Measurements from ENCODE around the gene RB1.
"Not testable (repeated sequence)": the region's sequence is repeated elsewhere in the genome, so short reads cannot be mapped to it uniquely, and the experiment has no call there.

The RB1 gene

DNA sequence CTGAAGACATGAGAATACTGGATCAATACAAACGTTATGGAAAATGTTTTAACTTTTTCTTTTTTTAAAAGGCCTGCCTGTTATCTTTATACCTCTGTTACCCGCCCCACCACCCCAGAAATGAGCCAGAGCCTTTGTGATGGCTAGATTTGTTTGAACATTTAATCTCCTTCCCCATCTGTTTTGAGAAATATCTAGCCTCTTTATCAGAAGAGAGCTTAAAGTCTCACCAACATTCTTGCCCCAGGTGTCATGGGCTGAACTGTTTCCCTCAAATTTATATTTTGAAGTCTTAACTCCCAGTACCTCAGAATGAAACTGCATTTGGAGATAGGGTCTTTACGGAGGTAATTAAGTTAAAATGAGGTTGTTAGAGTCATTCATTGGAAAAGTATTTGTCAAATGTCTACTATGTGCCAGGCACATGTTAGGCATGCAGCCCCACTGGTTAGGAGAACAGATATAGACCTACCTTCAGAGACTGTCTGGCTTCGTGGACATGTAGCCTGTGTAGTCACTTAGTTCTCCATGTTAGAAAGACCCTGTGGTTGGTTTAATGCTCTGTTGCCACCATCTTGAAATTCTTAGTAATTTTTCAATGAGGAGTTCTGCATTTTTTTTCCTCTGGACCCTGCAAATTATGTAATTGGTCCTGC is 6.3 kb upstream of the RB1 start:
- DNase-seq (ENCODE audit: low read depth in 2 of 2): no peak

DNA sequence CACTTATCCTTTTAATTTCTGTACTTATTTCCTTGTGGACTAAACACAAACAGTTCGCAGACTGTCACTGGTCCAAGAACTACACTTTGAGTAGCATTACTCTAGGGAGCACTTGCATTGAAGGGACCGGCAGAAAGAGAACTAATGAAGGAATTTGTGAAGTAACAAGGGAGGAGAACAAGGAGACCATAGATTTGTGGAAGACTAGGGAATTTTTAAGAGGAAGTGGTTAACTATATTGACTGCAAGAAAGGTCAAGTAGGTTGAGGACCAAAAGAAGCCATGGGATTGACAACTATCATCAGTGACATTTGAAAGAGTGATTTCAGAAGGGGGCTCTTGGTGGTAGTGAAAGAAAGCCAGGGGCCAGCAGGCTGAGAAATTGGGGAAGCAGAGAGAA is 4.0 kb upstream of the RB1 start:
- DNase-seq (ENCODE audit: low read depth in 2 of 2): no peak

DNA sequence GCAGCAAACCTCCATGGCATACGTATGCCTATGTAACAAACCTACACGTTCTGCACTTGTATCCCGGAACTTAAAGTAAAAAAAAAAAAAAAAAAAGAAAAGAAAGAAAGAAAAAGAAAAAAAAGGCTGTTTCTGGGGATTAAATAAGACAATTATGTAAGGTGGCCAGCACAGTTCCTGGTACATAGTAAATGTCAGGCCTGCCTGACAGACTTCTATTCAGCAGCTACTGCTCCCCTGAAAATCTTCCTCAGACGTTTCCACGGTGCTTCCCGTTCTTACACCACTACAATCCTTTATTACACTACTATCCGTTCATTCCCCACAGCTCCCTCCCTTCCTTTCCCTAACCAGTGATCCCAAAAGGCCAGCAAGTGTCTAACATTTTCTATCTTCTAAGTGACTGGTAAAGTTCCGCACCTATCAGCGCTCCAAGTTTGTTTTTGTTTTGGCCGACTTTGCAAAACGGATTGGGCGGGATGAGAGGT is 636 bp upstream of the RB1 start:
- DNase-seq (ENCODE audit: low read depth in 2 of 2): no peak

DNA sequence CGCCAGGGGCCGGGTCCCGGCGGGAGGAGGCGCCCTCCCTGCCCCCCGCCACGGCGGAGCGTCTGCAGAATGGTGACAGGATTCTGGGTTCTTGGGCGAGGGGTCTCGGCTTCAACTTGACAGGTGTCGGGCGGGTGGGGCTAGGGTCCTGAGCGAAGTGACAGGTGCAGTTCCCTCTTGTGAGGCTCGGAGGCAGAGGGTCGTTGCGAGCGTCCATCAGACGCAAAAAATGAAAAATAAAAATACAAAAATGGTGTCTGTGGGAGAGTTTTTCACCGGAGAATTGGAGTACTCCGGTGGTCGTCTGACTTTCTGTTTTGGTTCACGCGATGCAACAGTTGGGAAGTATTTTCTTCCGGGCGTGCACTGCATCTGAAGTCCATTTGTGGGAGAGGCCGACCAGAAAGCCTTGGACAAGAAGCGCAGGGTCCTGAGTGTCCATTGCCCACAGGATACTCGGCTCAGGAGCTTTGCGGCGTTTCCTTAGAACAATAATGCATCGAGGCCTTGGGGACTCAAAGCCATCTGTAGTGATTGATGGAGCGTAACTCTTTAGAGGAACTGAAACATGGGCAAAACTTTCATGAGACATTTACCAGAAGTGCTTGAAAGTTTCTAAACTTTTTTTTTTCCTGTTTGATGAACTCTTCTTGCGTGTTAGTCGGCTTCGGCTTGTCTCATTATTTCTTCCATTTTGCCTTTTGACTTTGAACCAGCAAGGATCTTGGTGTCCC is 759 bp downstream of the RB1 start:
- no peak for DNase-seq (ENCODE audit: low read depth in 2 of 2)

DNA sequence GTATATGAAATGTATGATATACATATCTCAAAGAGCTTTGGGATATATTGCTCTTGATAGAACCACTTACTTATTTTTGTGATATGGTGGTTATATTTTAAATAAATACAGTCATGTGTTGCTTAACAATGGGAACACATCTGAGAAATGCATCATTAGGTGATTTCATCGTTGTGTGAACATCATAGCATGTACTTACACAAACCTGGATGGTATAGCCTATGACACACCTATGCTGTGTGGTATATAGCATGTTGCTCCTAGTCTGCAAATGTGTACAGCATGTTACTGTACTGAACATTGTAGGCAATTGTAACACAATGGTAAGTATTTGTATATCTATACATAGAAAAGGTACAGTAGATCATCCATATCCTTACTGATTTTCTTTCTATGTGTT is 7.7 kb downstream of the RB1 start:
- no peak for DNase-seq (ENCODE audit: low read depth in 2 of 2)

DNA sequence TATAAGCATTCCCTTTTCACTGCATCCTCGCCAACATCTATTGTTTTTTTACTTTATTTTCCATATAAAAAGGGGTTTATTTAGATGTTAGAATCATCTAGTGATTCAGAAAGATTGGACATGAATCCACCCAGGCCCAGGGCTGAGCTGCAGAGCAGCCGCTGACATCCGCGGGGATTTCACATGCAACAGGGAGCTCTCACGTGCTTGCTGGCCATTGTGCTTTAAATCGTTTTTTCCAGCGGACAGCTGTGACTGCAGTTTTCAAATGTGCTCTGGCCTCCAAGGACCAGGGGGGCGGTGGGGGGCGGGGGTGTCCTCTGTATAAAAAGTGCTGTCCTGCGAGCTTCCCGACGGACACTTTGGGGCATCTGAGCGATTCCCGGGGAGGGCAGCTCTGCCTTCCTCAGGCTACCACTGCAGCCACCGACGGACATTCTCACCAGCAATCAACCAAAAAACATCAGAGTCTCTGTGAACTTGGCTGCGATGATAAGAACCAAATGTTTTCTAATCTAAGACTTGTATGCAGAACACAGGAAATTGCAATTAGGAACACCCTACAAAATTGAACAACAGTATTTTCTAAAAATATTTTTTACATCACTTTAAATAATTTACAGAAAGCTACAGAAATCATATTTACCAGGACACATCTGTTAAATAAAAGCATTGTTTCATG is 12.6 kb downstream of the RB1 start:
- DNase-seq (ENCODE audit: low read depth in 2 of 2): no peak

DNA sequence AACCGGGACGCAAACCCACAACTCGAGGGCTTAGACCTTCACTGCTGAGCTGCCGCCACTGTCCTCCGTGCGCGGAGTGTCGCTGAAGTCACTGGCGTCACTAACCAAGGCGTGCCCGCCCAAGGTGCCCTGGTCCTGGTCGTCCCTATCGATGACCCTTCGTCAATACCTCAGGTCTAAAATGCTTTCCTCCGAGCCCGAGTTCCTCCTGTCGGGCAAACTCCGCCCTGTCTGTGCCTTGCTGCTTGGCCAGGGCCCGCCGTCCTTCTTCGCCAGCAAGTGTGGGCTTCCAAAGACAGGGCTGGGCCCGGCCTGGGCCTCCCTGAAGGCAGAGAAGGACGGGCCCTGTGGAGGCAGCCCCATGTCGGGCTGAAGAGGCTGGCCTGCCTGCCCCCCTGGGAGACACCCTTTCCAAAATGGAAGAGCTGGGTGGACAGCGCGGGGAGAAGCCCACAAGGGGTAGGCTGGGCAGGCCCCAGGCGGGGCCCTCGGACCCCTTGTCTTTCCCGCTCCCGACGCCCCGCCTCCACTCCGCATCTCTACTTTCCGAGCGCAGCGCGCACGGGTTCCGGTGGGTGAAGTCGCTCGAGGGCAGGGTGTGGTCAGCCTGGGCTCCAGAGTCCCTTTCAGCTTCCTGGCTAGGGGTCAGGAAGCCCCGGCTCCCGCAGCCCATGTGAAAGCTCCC is 13.4 kb downstream of the RB1 start:
- DNase-seq (ENCODE audit: low read depth in 2 of 2): no peak

DNA sequence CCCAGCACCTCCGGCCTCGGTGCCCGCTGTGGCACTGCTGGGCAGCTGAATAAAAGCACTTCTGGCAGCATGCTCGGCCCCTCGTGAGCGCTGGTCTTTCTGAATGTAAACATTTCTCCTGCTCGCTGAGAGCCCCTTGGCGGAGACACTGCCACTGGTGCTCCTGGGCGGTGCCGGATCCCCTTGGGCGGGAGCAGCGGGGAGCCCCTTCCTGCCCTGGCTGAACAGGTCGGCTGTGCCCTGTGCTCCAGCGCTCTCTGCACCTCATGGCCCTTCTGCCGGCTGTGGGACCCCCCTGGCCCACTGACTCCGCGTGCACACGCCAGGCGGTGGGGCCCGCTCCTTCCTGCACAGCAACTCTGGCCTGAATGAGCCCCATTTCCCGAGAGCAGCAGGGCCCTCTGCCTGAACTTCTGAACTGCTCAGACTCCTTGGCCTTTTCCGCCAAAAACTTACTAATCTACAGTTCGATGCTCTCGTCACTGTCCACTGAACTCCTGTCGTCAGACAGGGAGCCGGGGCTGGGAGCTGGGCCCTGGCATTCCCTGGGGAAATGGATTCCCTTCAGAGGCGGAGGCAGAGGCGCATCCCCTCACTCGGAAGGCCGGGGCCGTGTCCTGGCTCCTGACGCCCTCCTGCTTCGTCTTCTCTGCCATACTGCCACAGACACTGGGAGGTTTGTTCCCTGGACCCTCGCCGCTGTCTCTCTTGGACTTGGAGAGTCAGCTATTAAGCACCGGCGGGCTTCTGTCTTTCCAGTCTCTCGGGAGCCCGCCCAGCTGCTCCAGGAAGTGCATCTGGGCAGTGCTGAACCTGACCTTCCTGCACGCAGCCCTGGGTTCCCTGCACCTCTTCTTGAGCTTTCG is 14.2 kb downstream of the RB1 start:
- DNase-seq (ENCODE audit: low read depth in 2 of 2): no peak

DNA sequence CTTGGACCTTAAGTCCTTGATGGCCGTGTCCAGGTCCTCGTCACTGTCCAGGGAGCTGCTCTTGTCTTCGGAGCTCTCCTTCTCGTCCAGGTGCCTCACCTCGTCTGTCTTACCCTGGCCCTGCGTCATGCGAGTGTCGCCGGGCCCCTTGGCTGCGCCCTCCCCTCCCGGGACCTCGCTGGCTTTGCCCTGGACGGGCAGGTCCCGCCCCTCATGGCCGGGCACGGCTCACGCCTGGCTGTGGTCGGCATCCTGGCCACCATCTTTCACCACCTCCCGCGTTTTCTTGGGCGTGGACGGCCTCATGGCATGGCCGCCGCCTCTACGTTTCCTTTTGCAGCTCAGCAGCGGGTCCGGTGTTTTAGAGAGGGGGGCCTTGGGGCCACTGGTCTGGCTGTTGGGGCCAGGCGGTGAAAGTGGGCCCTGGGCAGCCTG is 14.8 kb downstream of the RB1 start:
- DNase-seq (ENCODE audit: low read depth in 2 of 2): no peak

DNA sequence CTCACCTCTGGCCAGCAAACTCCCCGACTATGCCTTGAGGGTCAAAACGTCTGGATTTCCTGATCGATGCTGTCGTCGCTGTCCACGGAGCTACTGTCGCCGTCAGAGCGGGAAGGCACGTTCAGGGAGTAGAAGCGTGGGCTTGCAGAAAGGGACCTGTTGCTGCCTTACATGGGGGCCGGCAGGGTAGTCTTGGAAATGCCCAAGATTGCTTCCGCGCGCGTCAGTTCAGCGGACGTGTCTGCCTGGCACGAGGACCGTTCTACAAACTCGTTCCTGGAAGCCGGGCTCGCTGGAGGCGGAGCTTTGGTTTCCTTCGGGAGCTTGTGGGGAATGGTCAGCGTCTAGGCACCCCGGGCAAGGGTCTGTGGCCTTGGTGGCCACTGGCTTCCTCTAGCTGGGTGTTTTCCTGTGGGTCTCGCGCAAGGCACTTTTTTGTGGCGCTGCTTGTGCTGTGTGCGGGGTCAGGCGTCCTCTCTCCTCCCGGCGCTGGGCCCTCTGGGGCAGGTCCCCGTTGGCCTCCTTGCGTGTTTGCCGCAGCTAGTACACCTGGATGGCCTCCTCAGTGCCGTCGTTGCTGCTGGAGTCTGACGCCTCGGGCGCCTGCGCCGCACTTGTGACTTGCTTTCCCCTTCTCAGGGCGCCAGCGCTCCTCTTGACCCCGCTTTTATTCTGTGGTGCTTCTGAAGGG is 15.4 kb downstream of the RB1 start:
- no peak for DNase-seq (ENCODE audit: low read depth in 2 of 2)

DNA sequence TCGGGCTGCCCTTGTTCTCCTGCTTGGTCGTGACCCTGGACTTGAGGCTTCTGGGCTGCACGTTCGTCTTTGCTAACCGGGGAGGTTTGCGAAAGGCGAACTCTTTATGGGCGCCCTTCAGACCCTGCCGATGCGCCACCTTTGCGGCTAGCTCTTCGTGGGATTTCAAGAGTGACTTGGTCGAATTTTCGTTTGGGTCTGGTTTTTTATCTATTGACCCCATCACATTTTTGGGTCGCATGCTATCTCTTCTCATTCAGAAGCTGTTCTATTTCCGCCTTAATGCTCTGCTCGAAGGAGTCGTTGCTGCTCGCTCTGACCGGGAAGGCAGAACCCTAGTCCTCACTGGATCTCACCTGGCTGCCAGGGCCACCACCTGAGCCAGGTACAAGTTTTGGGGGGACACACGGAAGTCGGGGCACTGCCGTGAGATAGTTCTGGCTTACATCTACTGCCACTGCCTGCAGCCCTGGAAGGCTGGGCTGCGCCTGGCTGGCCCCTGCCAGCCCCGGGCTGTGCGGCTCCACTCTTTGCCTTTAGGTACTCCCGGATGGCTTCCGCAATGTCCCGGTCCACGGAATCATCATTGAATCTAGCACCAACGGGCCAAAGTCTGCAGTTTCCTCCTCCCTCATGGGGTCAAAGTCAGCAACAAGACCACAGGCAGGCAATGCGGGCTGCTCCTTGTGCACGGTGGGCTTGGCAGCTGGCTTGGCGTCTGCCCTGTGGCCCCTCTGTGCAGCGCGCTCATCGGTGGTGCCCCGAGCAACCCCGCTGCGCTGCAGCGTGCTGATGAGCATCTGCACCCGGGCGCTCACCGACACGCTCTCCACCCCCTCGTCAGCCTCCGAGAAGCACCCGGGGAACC is 16.2 kb downstream of the RB1 start:
- DNase-seq (ENCODE audit: low read depth in 2 of 2): no peak

DNA sequence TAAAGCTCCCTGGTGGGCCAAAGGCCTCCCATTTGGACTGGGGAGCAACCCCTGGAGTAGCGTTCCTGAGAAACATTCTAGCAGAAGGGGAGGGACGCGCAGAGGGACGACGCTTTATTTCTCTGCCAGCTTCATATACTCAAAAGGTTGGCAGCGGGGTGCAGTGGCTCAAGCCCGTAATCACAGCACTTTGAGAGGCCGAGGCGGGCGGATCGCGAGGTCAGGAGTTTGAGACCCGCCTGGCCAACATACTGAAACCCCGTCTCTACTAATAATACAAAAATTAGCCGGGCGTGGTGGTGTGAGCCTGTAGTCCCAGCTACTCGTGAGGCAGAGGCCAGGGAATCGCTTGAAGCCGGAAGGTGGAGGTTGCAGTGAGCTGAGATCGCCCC is 16.8 kb downstream of the RB1 start:
- no peak for DNase-seq (ENCODE audit: low read depth in 2 of 2)

DNA sequence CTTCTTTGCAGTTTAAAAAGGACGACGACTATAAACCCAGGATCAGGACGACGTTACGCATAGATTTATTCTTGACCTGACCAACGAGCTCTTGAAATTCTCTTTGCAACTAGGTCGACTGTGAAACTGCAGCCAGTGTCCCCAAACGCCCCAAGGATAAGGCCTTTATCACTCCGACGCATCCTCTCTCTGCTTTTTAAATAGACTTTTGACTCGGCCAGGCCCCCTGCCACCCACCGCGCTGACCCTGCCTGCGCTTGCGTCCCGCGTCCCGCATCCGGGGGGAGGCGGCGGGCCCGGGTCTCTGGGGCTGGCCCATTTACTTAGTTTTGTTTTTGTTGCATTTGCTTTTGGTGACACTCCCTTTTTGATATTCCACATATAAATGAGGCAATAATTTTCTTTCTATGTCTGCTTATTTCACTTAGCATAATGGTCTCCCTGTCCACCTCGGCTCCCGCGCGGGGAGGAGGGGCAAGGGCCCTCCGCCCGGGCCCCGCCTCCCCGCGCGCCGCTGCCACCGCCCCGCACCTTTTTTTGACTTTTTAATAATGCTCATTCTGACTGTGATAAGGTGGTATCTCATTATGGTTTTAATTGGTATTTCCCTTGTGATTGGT is 17.4 kb downstream of the RB1 start:
- DNase-seq (ENCODE audit: low read depth in 2 of 2): no peak

DNA sequence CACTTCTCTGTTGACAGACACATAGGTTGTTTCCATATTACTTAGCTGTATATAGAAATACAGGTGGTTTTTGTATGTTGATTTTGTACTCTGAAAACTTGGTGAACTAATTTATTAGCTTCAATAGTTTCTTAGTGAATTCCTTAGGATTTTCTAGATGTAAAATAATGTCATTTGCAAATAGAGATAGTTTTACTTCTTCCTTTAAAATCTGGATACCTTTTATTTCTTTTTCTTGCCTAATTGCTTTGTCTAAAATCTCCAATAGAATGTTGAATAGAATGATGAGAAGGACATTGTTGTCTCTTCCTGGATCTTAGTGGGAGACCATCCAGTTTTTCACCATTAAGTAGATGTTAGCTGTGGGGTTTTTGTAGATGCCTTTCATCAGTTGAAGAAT is 18.7 kb downstream of the RB1 start:
- DNase-seq (ENCODE audit: low read depth in 2 of 2): no peak

DNA sequence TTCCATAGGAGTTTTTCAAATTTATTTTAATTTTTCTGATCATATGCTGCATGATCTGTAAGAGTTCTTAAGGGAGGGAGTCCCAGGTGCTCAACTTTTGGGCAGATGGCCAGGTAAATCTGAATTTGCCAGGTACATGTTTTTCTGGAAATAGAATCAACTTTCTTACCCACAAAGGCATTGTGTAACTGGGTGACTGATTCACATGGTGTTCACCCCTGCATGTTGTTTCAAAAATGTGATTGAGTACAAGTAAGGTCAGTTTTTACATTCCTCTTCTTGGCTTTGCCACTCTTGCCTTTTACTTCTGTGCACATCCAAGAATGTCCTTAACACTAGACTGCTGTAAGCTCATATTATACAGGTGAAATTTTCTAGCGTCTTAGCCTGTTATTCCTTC is 30.4 kb downstream of the RB1 start:
- DNase-seq (ENCODE audit: low read depth in 2 of 2): no peak

DNA sequence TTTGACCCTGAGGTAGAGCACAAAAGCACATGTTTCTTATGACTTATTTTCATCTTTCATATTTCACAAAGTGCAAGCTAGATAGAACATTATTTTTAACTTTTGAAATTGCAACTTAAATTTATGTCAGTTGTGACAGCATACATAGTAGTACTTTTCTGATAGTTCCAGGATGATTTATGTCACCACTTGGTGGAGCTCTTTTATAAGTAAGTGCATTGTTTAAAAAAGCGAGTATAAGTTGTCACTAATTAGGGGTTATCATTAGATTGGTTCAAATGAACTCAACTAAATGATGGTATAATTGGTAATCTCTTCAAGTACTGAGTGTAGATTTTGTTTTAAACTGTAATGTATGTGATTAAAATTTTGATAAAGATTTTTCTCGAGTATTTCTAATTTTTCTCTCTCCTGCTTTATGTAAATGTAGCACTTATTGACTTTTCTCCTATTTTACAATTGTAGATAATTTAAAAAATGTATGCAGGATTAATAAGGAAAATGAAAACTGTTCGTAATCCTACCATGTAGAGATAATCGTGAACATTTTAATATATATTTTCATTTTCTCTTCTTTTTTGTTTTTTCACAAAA is 31.1 kb downstream of the RB1 start:
- no peak for DNase-seq (ENCODE audit: low read depth in 2 of 2)

DNA sequence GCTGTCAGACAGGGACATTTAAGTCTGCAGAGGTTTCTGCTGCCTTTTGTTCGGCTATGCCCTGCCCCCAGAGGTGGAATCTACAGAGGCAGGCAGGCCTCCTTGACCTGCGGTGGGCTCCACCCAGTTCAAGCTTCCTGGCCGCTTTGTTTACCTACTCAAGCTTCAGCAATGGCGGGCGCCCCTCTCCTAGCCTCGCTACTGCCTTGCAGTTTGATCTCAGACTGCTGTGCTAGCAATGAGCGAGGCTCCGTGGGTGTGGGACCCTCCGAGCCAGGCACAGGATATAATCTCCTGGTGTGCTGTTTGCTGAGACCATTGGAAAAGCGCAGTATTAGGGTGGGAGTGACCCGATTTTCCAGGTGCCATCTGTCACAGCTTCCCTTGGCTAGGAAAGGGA is 35.6 kb downstream of the RB1 start:
- not testable (repeated sequence) for DNase-seq (ENCODE audit: low read depth in 2 of 2)

DNA sequence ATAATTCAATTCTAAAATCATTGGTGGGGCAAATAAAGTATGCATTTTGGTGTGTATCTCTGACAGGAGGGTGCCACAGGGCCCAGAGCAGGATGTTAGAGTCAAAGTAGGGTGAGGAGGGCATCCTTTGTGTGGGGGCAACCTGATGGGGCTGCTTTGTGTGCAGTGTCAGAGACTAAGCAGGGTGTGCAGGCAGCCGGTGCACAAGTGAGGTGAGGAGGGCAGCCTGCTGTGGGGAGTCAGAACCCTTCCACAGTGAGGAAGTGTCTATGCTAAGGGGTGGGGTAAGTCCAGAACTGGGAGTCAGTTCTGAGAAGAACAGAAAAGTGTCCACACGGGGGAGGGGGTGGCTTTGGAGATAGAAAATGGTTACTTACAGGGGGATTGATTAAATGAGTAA is 40.7 kb downstream of the RB1 start:
- DNase-seq (ENCODE audit: low read depth in 2 of 2): no peak

DNA sequence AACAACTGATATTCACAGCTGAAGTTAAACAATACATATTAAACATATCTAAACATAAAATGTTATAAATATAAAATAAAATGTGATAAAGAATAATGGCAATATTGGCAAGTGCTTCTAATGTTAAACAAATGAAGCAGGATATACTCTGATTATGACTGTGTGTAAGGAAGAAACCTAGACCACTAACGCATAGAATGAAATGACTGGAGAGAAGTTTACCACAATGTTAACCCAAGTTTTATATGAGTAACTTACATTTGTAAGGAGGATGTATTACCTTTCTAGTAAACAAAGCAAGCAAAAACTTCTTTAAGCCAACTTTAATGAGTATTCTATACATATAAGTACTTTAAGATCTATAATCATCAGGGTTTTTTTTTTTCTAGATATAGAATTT is 43.0 kb downstream of the RB1 start:
- DNase-seq (ENCODE audit: low read depth in 2 of 2): no peak
